Mesendoderm (in vitro differentiated cells): Measurements from ENCODE around the gene SEMA4C.

ENCODE experiments used
- DNase-seq: peaks from one replicate; pipeline ENCODE4 v3.0.0; 2013
- H2AK5ac ChIP-seq: 2 replicates; pipeline ENCODE4 v1.6.1; 2013; ENCODE audit warnings: low read length, inconsistent platforms
- H2BK120ac ChIP-seq: 2 replicates; pipeline ENCODE4 v1.6.1; 2013; ENCODE audit warnings: low read depth, mild to moderate bottlenecking, low read length, moderate library complexity, mixed read lengths
- H2BK15ac ChIP-seq: replicated peaks from 2 replicates; pipeline ENCODE4 v1.6.1; 2013; ENCODE audit warnings: low read depth, mild to moderate bottlenecking, moderate library complexity
- H2BK5ac ChIP-seq: 2 replicates; pipeline ENCODE4 v1.6.1; 2013; ENCODE audit warnings: low read length, inconsistent platforms
- H3K18ac ChIP-seq: 2 replicates; pipeline ENCODE4 v1.6.1; 2013; ENCODE audit warnings: mild to moderate bottlenecking, low read length, mixed read lengths
- H3K23ac ChIP-seq: one replicate; pipeline ENCODE4 v1.6.1; 2013; ENCODE audit warnings: low read length
- H3K27ac ChIP-seq: 2 replicates; pipeline ENCODE4 v1.5.1; 2013; ENCODE audit warnings: low read depth, mild to moderate bottlenecking, inconsistent platforms, low read length, moderate library complexity
- H3K27me3 ChIP-seq: 2 replicates; pipeline ENCODE4 v1.6.1; 2013; ENCODE audit warnings: low read length, control low read depth, mild to moderate bottlenecking, inconsistent platforms; ENCODE audit not compliant: insufficient read depth, poor library complexity
- H3K36me3 ChIP-seq: 2 replicates; pipeline ENCODE4 v1.6.1; 2013; ENCODE audit warnings: low read length, inconsistent platforms; ENCODE audit not compliant: control insufficient read depth, insufficient read depth
- H3K4ac ChIP-seq: one replicate; pipeline ENCODE4 v1.6.1; 2013; ENCODE audit warnings: low read depth, mild to moderate bottlenecking, low read length, moderate library complexity
- H3K4me1 ChIP-seq: 2 replicates; pipeline ENCODE4 v1.6.1; 2013; ENCODE audit warnings: low read depth, low read length, inconsistent platforms; ENCODE audit not compliant: control insufficient read depth
- H3K4me2 ChIP-seq: 2 replicates; pipeline ENCODE4 v1.6.1; 2013; ENCODE audit warnings: low read length
- H3K4me3 ChIP-seq: 2 replicates; pipeline ENCODE4 v1.5.1; 2013; ENCODE audit warnings: mild to moderate bottlenecking, low read length
- H3K56ac ChIP-seq: one replicate; pipeline ENCODE4 v1.6.1; 2013; ENCODE audit warnings: low read length
- H3K79me1 ChIP-seq: 2 replicates; pipeline ENCODE4 v1.6.1; 2013; ENCODE audit warnings: low read length, inconsistent platforms
- H3K79me2 ChIP-seq: 2 replicates; pipeline ENCODE4 v1.6.1; 2013; ENCODE audit warnings: mild to moderate bottlenecking, low read length; ENCODE audit not compliant: control insufficient read depth, insufficient read depth
- H3K9ac ChIP-seq: 2 replicates; pipeline ENCODE4 v1.6.1; 2013; ENCODE audit warnings: low read length, inconsistent platforms
- H4K5ac ChIP-seq: one replicate; pipeline ENCODE4 v1.6.1; 2013; ENCODE audit warnings: low read length
- H4K8ac ChIP-seq: one replicate; pipeline ENCODE4 v1.6.1; 2013; ENCODE audit warnings: low read depth, mild to moderate bottlenecking, control low read depth, low read length, moderate library complexity
- WGBS: extraction: QIAGEN DNeasy Blood & Tissue Kit; methylation state at CpG from one replicate; pipeline ENCODE4 v1.1.7; 2013; ENCODE audit warnings: low lambda C conversion rate, missing lambda C conversion rate; ENCODE audit not compliant: insufficient coverage; ENCODE audit errors: extremely low coverage; 5-methylcytosine and 5-hydroxymethylcytosine counted together

The SEMA4C gene

GRCh38 chr2:96914332-96914731, 44.5 kb upstream of the SEMA4C start:
- Histone ChIP-seq H3K56ac (no peak overlapping the region), H2BK120ac (no peak overlapping the region), H3K4me3 (no peak overlapping the region), H3K18ac (no peak overlapping the region), H3K4me2 (no peak overlapping the region), H3K9ac (no peak overlapping the region), H3K4me1 (no peaks in the 10 kb centered on the region), H4K5ac (no peak overlapping the region), H2AK5ac (no peak overlapping the region), H3K4ac (no peak overlapping the region), H3K79me1 (no peaks in the 10 kb centered on the region), H3K27me3 (no peaks in the 10 kb centered on the region), H3K79me2 (no peaks in the 10 kb centered on the region), H2BK15ac (no peak overlapping the region), H4K8ac (no peak overlapping the region), H3K23ac (no peak overlapping the region), H3K36me3 (no peaks in the 10 kb centered on the region), H2BK5ac (no peak overlapping the region), H3K27ac (no peak overlapping the region)
- DNase-seq, result no peak
- no CpG with 5 or more reads among the region's 5 CpGs for WGBS

- Histone ChIP-seq H3K4me3 (no peak overlapping the region), H3K23ac (no peak overlapping the region), H3K4ac (no peak overlapping the region), H3K4me1 (no peaks in the 10 kb centered on the region), H2BK5ac (no peak overlapping the region), H3K36me3 (no peaks in the 10 kb centered on the region), H4K8ac (no peak overlapping the region), H3K9ac (no peak overlapping the region), H3K79me2 (no peaks in the 10 kb centered on the region), H3K56ac (no peak overlapping the region), H2AK5ac (no peak overlapping the region), H3K79me1 (no peaks in the 10 kb centered on the region), H3K18ac (no peak overlapping the region), H3K27ac (no peak overlapping the region), H4K5ac (no peak overlapping the region), H3K27me3 (no peaks in the 10 kb centered on the region), H3K4me2 (no peak overlapping the region), H2BK120ac (no peak overlapping the region), H2BK15ac (no peak overlapping the region)
- WGBS, result no CpG with 5 or more reads among the region's 20 CpGs
- DNase-seq, result no peak
Measured at GRCh38 chr2:96913398-96914202, 43.7 kb upstream of the SEMA4C start.

- peak overlapping the region; percentile 11 for H3K56ac ChIP-seq
- no peak overlapping the region for H3K18ac ChIP-seq
- no peak overlapping the region for H3K4me3 ChIP-seq
- DNase-seq, result no peak
- no peaks in the 10 kb centered on the region for H3K36me3 ChIP-seq
- H2BK5ac ChIP-seq, result no peak overlapping the region
- no peaks in the 10 kb centered on the region for H3K4me1 ChIP-seq
- no peaks in the 10 kb centered on the region for H3K79me2 ChIP-seq
- WGBS, result no CpG with 5 or more reads among the region's 5 CpGs
- H2BK120ac ChIP-seq, result no peak overlapping the region
- no peak overlapping the region for H3K4me2 ChIP-seq
- H3K23ac ChIP-seq, result no peak overlapping the region
- no peak overlapping the region for H4K5ac ChIP-seq
- H2BK15ac ChIP-seq, result no peak overlapping the region
- H2AK5ac ChIP-seq, result no peak overlapping the region
- H3K27ac ChIP-seq, result no peak overlapping the region
- no peak overlapping the region for H3K4ac ChIP-seq
- no peaks in the 10 kb centered on the region for H3K79me1 ChIP-seq
- H3K9ac ChIP-seq, result no peak overlapping the region
- no peak overlapping the region for H4K8ac ChIP-seq
- H3K27me3 ChIP-seq, result no peaks in the 10 kb centered on the region
Measured at GRCh38 chr2:96913117-96913397, 43.2 kb upstream of the SEMA4C start.

DNA sequence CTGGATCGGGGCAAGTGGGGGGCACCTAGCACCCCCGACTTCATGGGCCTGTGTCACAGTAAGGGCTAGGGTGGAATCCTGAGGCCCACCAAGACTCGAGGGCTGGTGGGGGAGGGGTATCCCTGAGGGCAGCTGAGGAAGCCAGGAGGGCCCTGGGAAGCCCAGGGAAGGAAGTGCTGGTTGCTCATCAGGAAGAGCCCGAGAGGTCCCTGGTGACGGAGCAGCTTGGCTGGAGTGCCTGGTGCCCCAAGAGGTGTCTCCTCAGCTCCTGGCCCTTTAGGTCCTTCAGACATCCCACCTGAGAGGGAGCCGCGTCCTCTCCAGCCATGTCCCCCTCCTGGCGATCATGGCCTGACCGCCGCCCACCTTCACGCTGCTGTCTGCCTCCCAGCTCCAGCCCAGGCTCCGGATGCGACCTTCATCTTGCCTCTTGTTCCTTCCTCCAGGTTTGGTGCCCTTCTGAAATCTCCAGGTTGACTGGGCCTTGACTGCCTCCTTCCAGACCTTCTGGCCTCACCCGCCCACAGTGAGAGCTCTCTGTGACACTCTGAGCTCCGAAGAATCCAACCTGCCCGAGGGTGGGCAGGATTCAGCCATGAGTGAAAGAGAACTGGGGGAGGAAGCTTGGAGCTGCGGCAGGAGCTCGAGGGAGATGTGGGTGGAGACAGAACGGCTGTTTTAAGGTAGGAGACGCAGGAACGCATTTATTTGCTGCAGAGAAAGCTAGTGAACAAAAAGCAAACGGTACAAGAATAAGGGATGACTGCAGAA, 42.7 kb upstream of the SEMA4C start:
- Histone ChIP-seq H3K56ac (peak overlapping the region; percentile 11), H4K5ac (no peak overlapping the region), H3K4me1 (no peaks in the 10 kb centered on the region), H3K36me3 (no peaks in the 10 kb centered on the region), H3K4ac (no peak overlapping the region), H4K8ac (no peak overlapping the region), H3K23ac (no peak overlapping the region), H3K27me3 (no peaks in the 10 kb centered on the region), H3K9ac (no peak overlapping the region), H2BK120ac (no peak overlapping the region), H3K79me2 (no peaks in the 10 kb centered on the region), H3K18ac (no peak overlapping the region), H3K79me1 (no peaks in the 10 kb centered on the region), H3K4me3 (no peak overlapping the region), H2BK5ac (no peak overlapping the region), H3K27ac (no peak overlapping the region), H2BK15ac (no peak overlapping the region), H2AK5ac (no peak overlapping the region), H3K4me2 (no peak overlapping the region)
- no peak for DNase-seq
- no CpG with 5 or more reads among the region's 22 CpGs for WGBS

DNA sequence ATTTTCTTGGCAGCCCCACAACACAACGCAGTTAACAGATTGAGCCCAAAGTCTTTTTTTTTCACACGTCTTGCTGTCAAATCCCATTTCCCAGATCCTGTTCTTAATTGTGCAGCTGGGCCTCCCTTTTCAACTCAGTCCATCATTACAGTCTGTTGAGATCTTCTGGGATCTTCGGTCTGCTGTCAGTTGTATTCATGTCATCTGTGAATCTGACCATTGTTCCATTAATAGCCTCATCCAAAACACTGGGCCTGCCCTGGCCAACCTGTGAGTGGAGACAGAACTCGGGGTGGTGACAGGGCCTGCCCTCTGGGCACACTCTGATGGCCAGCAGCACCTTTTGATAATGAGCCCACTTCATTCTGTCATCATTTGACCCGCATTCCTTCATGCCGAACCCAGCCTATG, 39.7 kb upstream of the SEMA4C start:
- H2AK5ac ChIP-seq, result no peak overlapping the region
- H3K79me1 ChIP-seq, result no peaks in the 10 kb centered on the region
- no CpG with 5 or more reads among the region's 6 CpGs for WGBS

More for the DNA sequence above, 39.7 kb upstream of the SEMA4C start:
- Histone ChIP-seq H3K4me1 (peaks cover 4% of the 10 kb centered on the region), H3K56ac (no peak overlapping the region), H2BK5ac (no peak overlapping the region), H4K8ac (no peak overlapping the region), H2BK120ac (no peak overlapping the region), H3K4me3 (no peak overlapping the region), H3K4me2 (no peak overlapping the region), H3K27ac (no peak overlapping the region), H3K79me2 (no peaks in the 10 kb centered on the region), H2BK15ac (no peak overlapping the region), H3K23ac (no peak overlapping the region), H4K5ac (no peak overlapping the region), H3K9ac (no peak overlapping the region), H3K18ac (no peak overlapping the region), H3K4ac (no peak overlapping the region), H3K27me3 (no peaks in the 10 kb centered on the region), H3K36me3 (no peaks in the 10 kb centered on the region)
- DNase-seq, result no peak
